ENCODE results near the gene JAZF1. TPM values are rescaled to one million over a fixed set of nuclear protein-coding genes. Genes with fewer than 3 reads are reported as not detected.

JAZF1 gene
- total RNA-seq, 1 donor from 2014 or later: 7.2 TPM

GRCh38 chr7:28130277-28130676, 50.3 kb downstream of the JAZF1 start:
- no peak for DNase-seq (ENCODE audit: low spot score in 2 of 2, unreplicated experiment in 2 of 2)
- H3K27me3 Mint-ChIP-seq (ENCODE audit: low read depth): no peaks in the 10 kb centered on the region
- TF ChIP-seq CTCF (IDR thresholded peaks at IDR 0.05; ENCODE audit: unreplicated experiment): no peak
- no peak overlapping the region for H3K27ac Mint-ChIP-seq
- peaks cover 4% of the 10 kb centered on the region for H3K9me3 Mint-ChIP-seq
- peaks cover 19% of the 10 kb centered on the region for H3K4me1 Mint-ChIP-seq
- H3K4me3 Mint-ChIP-seq: no peak overlapping the region
- H3K36me3 Mint-ChIP-seq: peaks cover 1% of the 10 kb centered on the region

DNA sequence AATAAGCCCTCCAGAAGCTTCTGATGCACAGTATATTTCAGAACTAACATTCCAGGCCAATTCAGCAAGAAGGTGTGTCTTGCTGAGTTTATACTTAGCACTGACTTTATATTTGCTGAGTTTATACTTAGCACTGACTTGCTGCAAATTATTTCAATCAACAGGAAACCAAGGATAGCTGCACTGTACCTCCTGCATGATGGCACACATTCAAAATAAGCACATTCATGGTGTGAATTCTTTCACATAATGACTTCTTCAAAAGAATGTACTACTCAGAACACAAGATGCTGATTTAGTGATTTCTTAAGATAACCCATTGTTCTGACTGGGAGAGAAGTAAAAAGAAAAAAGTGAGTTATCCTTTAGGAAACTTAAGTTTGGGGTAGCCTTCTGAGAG, 52.0 kb downstream of the JAZF1 start:
- no peak for TF ChIP-seq CTCF (IDR thresholded peaks at IDR 0.05; ENCODE audit: unreplicated experiment)
- no peak for DNase-seq (ENCODE audit: low spot score in 2 of 2, unreplicated experiment in 2 of 2)
- H3K36me3 Mint-ChIP-seq: peaks cover 1% of the 10 kb centered on the region
- H3K27me3 Mint-ChIP-seq (ENCODE audit: low read depth): no peaks in the 10 kb centered on the region
- H3K4me3 Mint-ChIP-seq: no peak overlapping the region
- H3K4me1 Mint-ChIP-seq: peaks cover 14% of the 10 kb centered on the region
- no peak overlapping the region for H3K27ac Mint-ChIP-seq
- H3K9me3 Mint-ChIP-seq: peaks cover 4% of the 10 kb centered on the region

DNA sequence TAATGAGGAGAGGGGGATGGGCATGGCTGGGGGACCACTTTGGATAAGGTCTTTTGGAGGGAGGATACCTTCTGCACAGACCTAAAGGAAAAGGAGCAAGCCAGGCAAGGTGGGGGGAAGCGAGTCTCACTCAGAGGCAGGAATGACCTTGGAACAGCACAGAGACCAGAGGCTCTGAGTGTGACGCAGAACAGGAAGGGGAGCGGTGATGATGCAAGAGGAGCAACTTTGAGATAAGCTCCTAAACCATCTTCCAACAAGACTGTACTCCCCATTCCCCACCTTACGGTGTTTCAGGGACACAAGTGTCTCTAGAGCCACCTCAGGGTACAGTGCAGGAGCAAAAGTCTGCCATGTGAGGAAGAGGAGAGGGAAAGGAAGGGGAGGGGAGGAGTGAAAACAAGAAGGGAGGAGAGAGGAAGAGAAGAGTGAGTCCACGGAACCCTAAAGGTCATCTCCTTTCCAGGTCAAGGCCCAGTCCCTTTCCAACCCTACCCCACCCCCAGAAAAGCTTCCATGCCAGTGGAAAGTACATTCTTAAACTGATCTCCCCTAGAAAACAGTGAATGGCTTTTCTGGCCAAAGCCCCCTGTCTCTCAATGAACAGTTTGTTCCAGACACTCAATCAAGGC, 54.1 kb downstream of the JAZF1 start:
- TF ChIP-seq CTCF (IDR thresholded peaks at IDR 0.05; ENCODE audit: unreplicated experiment): no peak
- H3K4me3 Mint-ChIP-seq: no peak overlapping the region
- H3K36me3 Mint-ChIP-seq: peaks cover 1% of the 10 kb centered on the region
- H3K4me1 Mint-ChIP-seq: peaks cover 7% of the 10 kb centered on the region
- H3K27me3 Mint-ChIP-seq (ENCODE audit: low read depth): no peaks in the 10 kb centered on the region
- no peak overlapping the region for H3K27ac Mint-ChIP-seq
- no peak for DNase-seq (ENCODE audit: low spot score in 2 of 2, unreplicated experiment in 2 of 2)
- H3K9me3 Mint-ChIP-seq: peaks cover 4% of the 10 kb centered on the region

DNA sequence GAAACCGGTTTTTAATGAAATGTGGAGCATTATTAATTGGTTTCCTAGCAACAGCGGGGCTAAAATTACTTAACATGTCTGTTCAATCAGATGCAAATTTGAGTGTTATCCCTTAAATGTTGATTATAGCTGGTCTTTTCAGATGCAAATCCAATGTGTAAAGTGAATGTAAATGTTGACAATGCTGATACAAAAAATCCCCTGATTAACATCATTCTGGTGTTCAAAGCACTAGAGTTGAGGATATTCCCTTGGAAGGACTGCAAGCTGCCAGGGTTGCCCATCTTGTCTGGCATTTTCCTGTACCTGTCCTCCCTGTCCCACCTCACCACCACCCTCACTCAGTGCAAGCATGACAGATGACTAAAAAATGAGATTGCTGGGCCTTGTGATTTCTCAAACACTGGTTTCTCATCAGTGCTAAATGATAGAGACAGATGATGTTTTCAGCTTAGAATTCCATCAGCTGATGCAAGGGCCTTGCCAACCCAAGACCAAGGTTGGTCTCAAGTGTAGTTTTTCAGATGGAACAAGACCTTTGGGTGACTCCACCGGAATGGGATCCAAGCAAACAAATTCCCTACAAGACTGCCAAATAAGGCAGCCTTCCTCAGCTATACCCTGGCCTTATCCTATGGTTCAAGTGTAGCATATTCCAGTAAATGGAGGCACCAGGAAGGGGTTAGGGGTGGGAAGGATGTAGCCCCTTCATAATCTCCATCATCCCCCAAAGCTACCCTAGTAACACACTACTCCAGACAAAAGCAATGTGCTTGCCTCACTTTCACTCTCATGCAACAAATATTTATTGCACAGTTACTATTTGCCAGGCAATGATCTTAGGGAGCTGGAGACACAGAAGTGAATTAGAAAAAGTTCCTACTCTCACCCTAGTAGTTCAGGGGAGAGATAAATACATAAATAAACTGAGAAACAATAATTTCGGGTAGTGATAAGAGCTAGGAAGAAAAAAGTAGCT, 54.9 kb downstream of the JAZF1 start:
- Mint-ChIP-seq H3K4me3 (no peak overlapping the region), H3K9me3 (peaks cover 3% of the 10 kb centered on the region), H3K36me3 (peaks cover 1% of the 10 kb centered on the region), H3K27me3 (ENCODE audit: low read depth) (no peaks in the 10 kb centered on the region), H3K4me1 (peaks cover 7% of the 10 kb centered on the region), H3K27ac (no peak overlapping the region)
- no peak for DNase-seq (ENCODE audit: low spot score in 2 of 2, unreplicated experiment in 2 of 2)
- TF ChIP-seq CTCF (IDR thresholded peaks at IDR 0.05; ENCODE audit: unreplicated experiment): no peak

DNA sequence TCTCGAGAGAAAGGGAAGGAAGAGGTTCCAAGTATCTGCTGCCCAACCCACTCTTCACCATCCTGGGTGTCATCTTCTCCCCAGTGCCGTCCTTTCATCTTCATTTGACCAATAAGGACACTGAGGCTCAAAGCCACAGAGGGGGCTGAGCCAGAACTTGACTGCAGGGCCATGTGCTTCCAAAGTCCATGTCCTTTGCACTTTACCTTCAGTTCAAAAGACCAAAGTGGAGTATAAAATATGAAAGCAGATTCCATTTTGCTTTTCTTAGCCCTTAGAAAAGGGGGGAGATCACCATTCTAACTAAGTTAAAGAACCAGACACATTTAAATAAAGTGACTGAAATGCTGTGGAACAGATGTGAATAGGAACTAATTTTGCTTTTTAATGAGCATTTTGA, 56.2 kb downstream of the JAZF1 start:
- no peak for TF ChIP-seq CTCF (IDR thresholded peaks at IDR 0.05; ENCODE audit: unreplicated experiment)
- H3K27me3 Mint-ChIP-seq (ENCODE audit: low read depth): no peaks in the 10 kb centered on the region
- H3K4me1 Mint-ChIP-seq: peaks cover 3% of the 10 kb centered on the region
- H3K4me3 Mint-ChIP-seq: no peak overlapping the region
- H3K27ac Mint-ChIP-seq: no peak overlapping the region
- H3K36me3 Mint-ChIP-seq: no peaks in the 10 kb centered on the region
- no peaks in the 10 kb centered on the region for H3K9me3 Mint-ChIP-seq
- no peak for DNase-seq (ENCODE audit: low spot score in 2 of 2, unreplicated experiment in 2 of 2)

Measured in mesothelial cell of epicardium (in vitro differentiated cells).